GM21360 (cell line): ENCODE results near the gene ELOVL2.

ENCODE experiments used
- ATAC-seq: cut with Tn5 transposase; IDR thresholded peaks from one replicate; pipeline ENCODE4 v1.9.1; 2021; ENCODE audit warnings: mild to moderate bottlenecking, moderate library complexity; ENCODE audit not compliant: unreplicated experiment

Gene ELOVL2

GRCh38 chr6:10939840-10940239, 104.3 kb downstream of the ELOVL2 start:
- no peak for ATAC-seq

GRCh38 chr6:10933126-10933525, 111.0 kb downstream of the ELOVL2 start:
- ATAC-seq, result no peak
